Omental fat pad (tissue), 4 donors: ENCODE data around the gene REG4. TPM values are rescaled to one million over a fixed set of nuclear protein-coding genes. Genes with fewer than 3 reads are reported as not detected.
"Not testable (repeated sequence)": the region's sequence is repeated elsewhere in the genome, so short reads cannot be mapped to it uniquely, and the experiment has no call there.

ENCODE experiments used
- ATAC-seq: fragments of 150-250 bp; one replicate; pipeline ENCODE4 v1.9.1; 2016; ENCODE audit warnings: mild to moderate bottlenecking, moderate library complexity; ENCODE audit not compliant: low FRiP score
- DNase-seq: peaks from one replicate; pipeline ENCODE4 v3.0.0-alpha.2; 2019; ENCODE audit warnings: low spot score
- total RNA-seq, 4 donors: library from RNA; depleted of rRNA; stranded (reverse); fragments of >200 nt; gene quantifications; one replicate each; pipeline ENCODE4 v1.1.0, GENCODE V29; 2016
- TF ChIP-seq, protein P1 (sequence below), 3 donors: fragments of 450-650 bp; IDR thresholded peaks; one replicate each; pipeline ENCODE4 v1.5.1; 2016 to 2017; ENCODE audit warnings: antibody characterized with exemption in 3 of 3, mild to moderate bottlenecking in 3 of 3, moderate library complexity in 2 of 3

REG4 gene
- total RNA-seq, 4 donors from 2014 or later, result not detected

DNA sequence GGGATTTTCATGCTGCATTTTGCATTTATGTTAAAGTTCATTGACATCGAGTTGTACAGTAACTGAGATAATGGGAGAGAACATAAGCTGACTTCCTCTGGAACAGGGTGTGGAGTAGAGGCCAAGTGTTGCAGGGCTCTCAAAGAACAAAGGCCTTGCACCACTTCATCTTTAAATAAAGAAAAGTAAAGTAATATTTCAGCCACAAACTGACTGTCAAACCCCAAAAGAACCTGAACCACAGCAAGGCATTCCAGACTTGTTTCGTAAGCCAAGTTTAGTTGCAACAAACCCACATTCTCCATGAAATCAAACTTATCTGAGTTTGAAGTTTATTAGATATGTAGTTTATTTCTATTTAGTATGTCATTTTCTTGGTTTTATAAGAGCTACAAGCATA lies 23.5 kb downstream of the REG4 start:
- DNase-seq (no peak), ATAC-seq (no peak)
- TF ChIP-seq, protein P1, sequence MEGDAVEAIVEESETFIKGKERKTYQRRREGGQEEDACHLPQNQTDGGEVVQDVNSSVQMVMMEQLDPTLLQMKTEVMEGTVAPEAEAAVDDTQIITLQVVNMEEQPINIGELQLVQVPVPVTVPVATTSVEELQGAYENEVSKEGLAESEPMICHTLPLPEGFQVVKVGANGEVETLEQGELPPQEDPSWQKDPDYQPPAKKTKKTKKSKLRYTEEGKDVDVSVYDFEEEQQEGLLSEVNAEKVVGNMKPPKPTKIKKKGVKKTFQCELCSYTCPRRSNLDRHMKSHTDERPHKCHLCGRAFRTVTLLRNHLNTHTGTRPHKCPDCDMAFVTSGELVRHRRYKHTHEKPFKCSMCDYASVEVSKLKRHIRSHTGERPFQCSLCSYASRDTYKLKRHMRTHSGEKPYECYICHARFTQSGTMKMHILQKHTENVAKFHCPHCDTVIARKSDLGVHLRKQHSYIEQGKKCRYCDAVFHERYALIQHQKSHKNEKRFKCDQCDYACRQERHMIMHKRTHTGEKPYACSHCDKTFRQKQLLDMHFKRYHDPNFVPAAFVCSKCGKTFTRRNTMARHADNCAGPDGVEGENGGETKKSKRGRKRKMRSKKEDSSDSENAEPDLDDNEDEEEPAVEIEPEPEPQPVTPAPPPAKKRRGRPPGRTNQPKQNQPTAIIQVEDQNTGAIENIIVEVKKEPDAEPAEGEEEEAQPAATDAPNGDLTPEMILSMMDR (IDR thresholded peaks at IDR 0.05), result no peak

DNA sequence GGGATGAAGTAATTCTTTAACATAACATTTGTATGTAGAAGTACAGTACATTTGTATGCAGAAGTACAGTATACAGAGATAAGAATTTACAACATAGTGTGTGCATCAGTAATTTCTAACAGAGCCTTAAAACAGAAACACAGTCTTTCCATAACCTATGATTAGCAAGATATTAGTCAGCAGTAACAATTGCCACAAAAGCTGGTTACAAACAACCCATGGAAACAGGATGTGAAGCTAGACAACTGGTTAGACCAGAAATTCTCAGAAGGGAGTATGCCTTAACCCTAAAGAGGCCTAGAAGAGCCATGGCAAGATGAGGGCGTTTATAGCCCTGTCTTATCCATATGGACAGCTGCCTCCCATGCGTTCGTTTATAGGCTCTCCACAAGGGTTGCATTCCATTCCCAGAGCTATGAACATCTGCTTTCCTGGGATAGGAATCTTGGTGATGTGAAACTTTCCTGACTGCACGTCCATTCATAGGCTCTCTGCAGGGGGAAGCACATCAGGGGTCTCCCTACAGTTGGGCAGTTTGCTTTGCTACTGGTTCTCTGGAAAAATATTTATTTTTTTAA lies 24.7 kb downstream of the REG4 start:
- DNase-seq, ATAC-seq: not testable (repeated sequence)

DNA sequence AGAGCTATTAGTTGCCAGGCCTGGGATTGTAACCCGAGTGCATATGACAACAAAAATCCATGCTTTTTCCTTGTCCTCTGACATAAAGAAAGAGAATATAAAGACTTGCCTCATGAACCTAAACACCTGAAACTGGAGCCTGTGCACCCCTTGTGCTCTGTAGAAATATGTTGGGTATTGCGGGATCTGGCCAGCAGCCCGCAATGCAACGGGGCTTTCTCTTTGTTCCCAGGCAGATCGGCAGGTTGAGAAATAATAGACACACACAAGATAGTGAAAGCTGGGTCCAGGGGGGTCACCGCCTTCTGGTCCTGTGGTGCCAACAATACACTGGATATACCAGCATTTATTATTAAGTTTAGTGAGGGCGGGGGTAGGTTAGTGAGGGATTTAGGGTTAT lies 25.2 kb downstream of the REG4 start:
- ATAC-seq, DNase-seq: not testable (repeated sequence)

DNA sequence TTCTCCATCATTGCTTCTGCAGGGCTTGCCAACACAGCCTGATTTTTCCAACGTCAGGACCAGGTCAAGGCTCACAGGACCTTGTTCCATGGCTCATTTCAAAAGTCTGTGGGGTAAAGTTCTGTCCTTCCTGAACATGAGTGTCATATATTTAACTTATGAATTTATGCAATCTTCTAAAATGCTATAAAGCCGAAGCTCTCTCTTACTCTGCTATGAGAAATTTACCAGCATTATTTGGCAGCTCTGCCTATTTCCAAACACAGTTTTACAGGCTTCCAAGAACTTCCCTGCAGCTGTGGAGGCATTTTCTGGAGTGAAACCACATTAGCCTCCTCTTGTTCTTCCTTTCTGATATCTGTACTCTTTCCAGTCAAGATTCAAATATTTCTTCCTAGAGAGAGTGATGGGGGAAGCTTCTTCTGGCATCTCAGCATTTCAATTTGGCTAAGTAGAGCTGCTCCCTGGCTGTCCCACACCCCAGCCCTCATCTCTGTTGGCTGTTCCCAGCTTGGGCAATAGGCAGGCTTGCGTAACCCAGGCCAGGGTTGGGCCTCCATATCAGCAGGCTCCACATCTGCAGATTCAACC lies 27.0 kb downstream of the REG4 start:
- TF ChIP-seq, protein P1 (IDR thresholded peaks at IDR 0.05), result no peak
- DNase-seq, result peak; percentile 58
- ATAC-seq, result peak; percentile 88

DNA sequence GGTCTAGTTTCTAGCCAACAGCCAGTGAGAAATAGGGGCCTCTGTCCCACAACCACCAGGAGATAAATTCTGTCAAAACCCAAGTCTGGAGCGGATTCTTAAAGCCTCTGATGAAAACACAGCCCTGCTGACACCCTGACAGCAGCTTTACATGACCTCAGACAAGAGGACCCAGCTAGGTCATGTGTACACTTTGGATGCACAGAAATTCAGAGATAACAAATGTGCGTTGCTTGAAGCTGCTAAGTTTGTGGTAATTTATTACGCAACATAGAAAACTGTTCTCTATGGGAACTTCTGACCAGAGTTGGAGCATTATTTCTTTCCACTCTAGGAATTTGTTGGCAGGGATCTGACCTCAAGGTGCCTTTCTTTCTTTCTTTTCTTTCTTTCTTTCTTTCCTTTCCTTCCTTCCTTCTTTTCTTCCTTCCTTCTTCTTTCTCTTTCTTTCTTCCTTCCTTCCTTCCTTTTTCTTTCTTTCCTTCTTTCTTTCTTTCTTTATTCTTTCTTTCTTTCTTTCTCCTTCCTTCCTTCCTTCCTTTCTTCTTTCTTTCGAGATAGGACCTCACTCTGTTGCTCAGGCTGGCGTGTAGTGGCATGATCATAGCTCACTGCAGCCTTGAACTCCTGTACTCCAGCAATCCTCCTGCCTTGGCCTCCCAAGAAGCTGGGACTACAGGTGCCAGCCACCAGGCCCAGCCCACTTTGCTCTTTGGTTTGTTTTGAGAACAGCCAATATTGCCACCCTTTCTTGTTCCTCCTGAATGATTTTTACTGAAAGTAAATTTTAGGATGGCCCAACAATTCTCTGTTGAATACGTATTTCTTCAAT lies 27.7 kb downstream of the REG4 start:
- no peak for ATAC-seq
- TF ChIP-seq, protein P1 (IDR thresholded peaks at IDR 0.05), result no peak
- DNase-seq, result no peak

DNA sequence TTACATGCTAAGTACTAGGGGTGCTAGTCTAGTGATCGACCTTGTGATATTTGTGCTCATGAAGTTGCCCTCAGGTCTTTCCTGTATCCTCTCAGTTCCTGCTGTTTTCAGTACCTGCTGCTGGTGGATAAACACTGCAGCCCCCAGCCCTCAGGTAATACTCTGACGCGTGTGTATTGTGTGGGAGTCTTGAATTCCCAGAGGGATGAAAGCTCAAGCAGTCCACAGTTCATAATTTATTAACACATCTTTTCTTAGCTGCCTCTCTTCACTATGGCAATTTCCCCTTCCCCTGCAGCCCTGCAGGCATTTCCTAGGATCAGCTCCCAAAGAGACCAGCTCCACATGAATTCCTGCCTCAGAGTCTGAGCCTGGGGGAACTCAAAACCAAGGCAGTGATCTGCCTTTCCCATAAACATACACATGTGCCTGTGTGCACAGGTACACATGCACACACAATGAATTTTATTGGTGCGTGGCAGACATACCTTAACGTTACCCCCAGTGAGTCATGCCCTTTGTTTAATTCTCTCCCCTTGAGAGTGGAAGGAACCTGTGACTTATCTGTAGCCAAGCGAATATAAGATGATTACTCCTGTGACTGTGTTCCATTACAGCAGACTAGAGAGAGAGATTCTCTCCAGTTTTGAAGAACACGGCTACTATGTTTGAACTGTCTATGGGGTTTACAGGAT lies 28.5 kb downstream of the REG4 start:
- TF ChIP-seq, protein P1 (IDR thresholded peaks at IDR 0.05), result no peak
- DNase-seq (no peak), ATAC-seq (no peak)

DNA sequence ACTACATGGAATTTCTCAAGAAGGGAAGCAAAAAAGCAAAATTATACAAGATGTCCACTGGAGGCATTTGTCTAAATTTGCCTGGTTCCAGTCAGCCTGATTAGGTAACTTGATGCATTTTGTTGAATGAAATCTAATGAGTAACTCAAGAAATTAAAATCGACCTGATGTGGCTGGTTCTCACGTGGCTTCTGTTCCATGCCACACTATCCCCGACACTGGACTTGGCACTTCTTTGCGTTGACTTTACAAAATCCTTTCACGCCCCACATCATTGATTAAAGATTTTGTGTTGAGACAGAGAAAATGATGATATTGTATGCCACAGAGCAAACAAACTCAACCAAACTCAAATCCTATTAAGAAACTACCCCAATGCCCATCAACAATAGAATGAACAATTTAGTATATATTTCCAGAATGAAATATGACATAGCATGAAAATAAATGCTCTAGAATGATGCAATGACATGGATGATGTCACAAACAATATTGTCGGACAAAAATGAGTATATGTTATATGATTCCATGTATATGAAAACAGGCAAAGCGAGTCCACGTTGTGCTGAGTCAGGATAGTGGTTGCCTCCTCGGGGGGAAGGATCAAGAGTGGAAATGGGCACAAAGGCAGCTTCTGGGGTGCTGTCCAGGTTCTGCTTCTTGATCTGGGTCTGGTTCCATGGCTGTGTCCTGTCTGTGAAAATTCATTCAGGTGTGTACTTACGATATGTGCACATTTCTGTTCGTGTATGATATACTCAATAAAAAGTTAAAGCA lies 29.6 kb downstream of the REG4 start:
- TF ChIP-seq, protein P1 (IDR thresholded peaks at IDR 0.05), result no peak
- DNase-seq, result no peak
- no peak for ATAC-seq
